K562 (cell line): ENCODE data around the gene GASK1B. TPM values are rescaled to one million over a fixed set of nuclear protein-coding genes. Genes with fewer than 3 reads are reported as not detected.

Source experiments
- ATAC-seq: fragments of 200-7000 bp; cut with Tn5 transposase; 3 replicates; pipeline ENCODE4 v1.9.1; 2020; ENCODE audit warnings: moderate library complexity
- BruUV-seq: library from RNA; stranded (reverse); fragments of 400-500 nt; replicated peaks from 2 replicates; lab custom pipeline; 2021; lab: Mats Ljungman, UMichigan
- CTCF ChIA-PET: fragments of 300-600 bp; formaldehyde crosslinking; extraction: SDS; loops from one replicate; lab custom pipeline; 2021; ENCODE audit warnings: low intra/inter-chr PET ratio; lab: Yijun Ruan, JAX
- POLR2A ChIA-PET: fragments of 300-600, 350-650 bp; sonication (Branson Sonifier 250); formaldehyde crosslinking; extraction: SDS; loops from one replicate; lab custom pipeline; 2021; ENCODE audit warnings: antibody characterized with exemption, inconsistent platforms; lab: Yijun Ruan, JAX
- DNase-seq, 4 experiments: peaks; one replicate each; pipeline versions ENCODE4 v3.0.0 to v3.0.0-alpha.2; 2011 to 2018; ENCODE audit warnings: low spot score in 3 of 4, mixed read lengths in 3 of 4; ENCODE audit errors: extremely low read depth in 1 of 4
- FAIRE-seq: peaks from 2 replicates; lab custom pipeline; 2011; peaks lifted over from hg19 to GRCh38; lab: Jason Lieb, UNC
- H2AFZ ChIP-seq: 2 replicates; pipeline ENCODE4 v1.6.0; 2011; ENCODE audit warnings: low read depth, low read length, control low read depth, inconsistent platforms
- H3K27ac ChIP-seq: fragments of 200-600 bp; 3 replicates; pipeline ENCODE4 v1.8.0; 2011; ENCODE audit warnings: low read depth, mild to moderate bottlenecking, control low read depth, inconsistent platforms, low read length, moderate library complexity, mixed read lengths; ENCODE audit errors: extremely low read depth
- H3K27me3 ChIP-seq, 2 experiments: fragments of 300-600 bp in 1 of 2; 2 replicates in 1 of 2; 3 replicates in 1 of 2; pipeline versions ENCODE4 v1.6.0 to v1.8.0; 2011; ENCODE audit warnings: inconsistent platforms in 2 of 2, low read length in 2 of 2, mild to moderate bottlenecking in 1 of 2, mixed read lengths in 1 of 2, moderate library complexity in 1 of 2; ENCODE audit not compliant: control insufficient read depth in 2 of 2, insufficient read depth in 2 of 2
- H3K36me3 ChIP-seq: fragments of 300-600 bp; 3 replicates; pipeline ENCODE4 v1.8.0; 2011; ENCODE audit warnings: mild to moderate bottlenecking, low read length, inconsistent platforms; ENCODE audit not compliant: control insufficient read depth, insufficient read depth
- H3K4me1 ChIP-seq, 2 experiments: fragments of 200-600 bp in 1 of 2; replicated peaks in 1 of 2; 2 replicates in 1 of 2; 3 replicates in 1 of 2; pipeline versions ENCODE4 v1.5.1 to v1.8.0; 2011; ENCODE audit warnings: inconsistent platforms in 2 of 2, low read length in 2 of 2, mild to moderate bottlenecking in 1 of 2, mixed read lengths in 1 of 2, moderate library complexity in 1 of 2; ENCODE audit not compliant: control insufficient read depth in 2 of 2, insufficient read depth in 2 of 2
- H3K4me2 ChIP-seq: 2 replicates; pipeline ENCODE4 v1.6.1; 2011; ENCODE audit warnings: low read length, control low read depth, inconsistent platforms, mixed read lengths; ENCODE audit not compliant: insufficient read depth
- H3K4me3 ChIP-seq: fragments of 200-600 bp; sonication (generic), shearing (Covaris generic); 2 replicates; pipeline ENCODE4 v1.5.1; 2016; ENCODE audit warnings: control low read depth, inconsistent platforms
- H3K79me2 ChIP-seq: fragments of 200-600 bp; 3 replicates; pipeline ENCODE4 v1.8.0; 2011; ENCODE audit warnings: low read length, inconsistent platforms; ENCODE audit not compliant: control insufficient read depth, insufficient read depth
- H3K9ac ChIP-seq, 2 experiments: 2 replicates each; pipeline versions ENCODE4 v1.6.0 to v1.6.1; 2011; ENCODE audit warnings: low read depth in 2 of 2, low read length in 2 of 2, control low read depth in 1 of 2, inconsistent platforms in 1 of 2, mild to moderate bottlenecking in 1 of 2, mixed read lengths in 1 of 2; ENCODE audit not compliant: insufficient read depth in 1 of 2
- H3K9me1 ChIP-seq: one replicate; pipeline ENCODE4 v1.6.0; 2011; ENCODE audit warnings: inconsistent platforms, mild to moderate bottlenecking, low read length, moderate library complexity; ENCODE audit not compliant: control insufficient read depth, insufficient read depth
- H3K9me3 ChIP-seq: replicated peaks from 2 replicates; pipeline ENCODE4 v1.5.1; 2011; ENCODE audit warnings: low read depth, low read length, inconsistent platforms; ENCODE audit not compliant: control insufficient read depth, insufficient read depth
- H4K20me1 ChIP-seq: replicated peaks from 2 replicates; pipeline ENCODE4 v1.6.1; 2011; ENCODE audit warnings: low read length, inconsistent platforms, mixed read lengths; ENCODE audit not compliant: control insufficient read depth, insufficient read depth
- FIP1L1 ChIP-seq: fragments of 200-400 bp; formaldehyde crosslinking; IDR thresholded peaks from 2 replicates; pipeline ENCODE4 v1.6.1; 2018; ENCODE audit warnings: mild to moderate bottlenecking, low read depth, low read length; ENCODE audit not compliant: poor library complexity, severe bottlenecking
- FOXA3 ChIP-seq, 2 experiments: fragments of 450-650 bp in 1 of 2; sonication (generic) in 1 of 2; formaldehyde crosslinking; IDR thresholded peaks in 1 of 2; conservative IDR thresholded peaks in 1 of 2; 2 replicates each; pipeline versions ENCODE4 v1.4.0 to v1.8.0; 2020 to 2022; ENCODE audit warnings: mild to moderate bottlenecking in 2 of 2, missing genetic modification reagents in 1 of 2
- HIVEP1 ChIP-seq: fragments of 250-450 bp; sonication (Bioruptor Pico); IDR thresholded peaks from 2 replicates; pipeline ENCODE4 v1.4.0; 2020; ENCODE audit warnings: mild to moderate bottlenecking
- MLLT1 ChIP-seq, 2 experiments: fragments of 450-650 bp; IDR thresholded peaks; 2 replicates each; pipeline ENCODE4 v1.6.1; 2016
- MTF1 ChIP-seq: fragments of 250-450 bp; sonication (Bioruptor Pico); IDR thresholded peaks from 2 replicates; pipeline ENCODE4 v1.9.0; 2021; ENCODE audit warnings: moderate library complexity, mild to moderate bottlenecking, inconsistent platforms, borderline replicate concordance
- POLR2AphosphoS2 ChIP-seq: IDR thresholded peaks from 2 replicates; pipeline ENCODE4 v1.6.1; 2012; ENCODE audit warnings: low read length, improper control_type of control experiment
- POLR3G ChIP-seq: IDR thresholded peaks from 2 replicates; pipeline ENCODE4 v1.6.1; 2011; ENCODE audit not compliant: insufficient read length, insufficient replicate concordance; ENCODE audit errors: extremely low read depth
- SIN3B ChIP-seq: fragments of 450-650 bp; IDR thresholded peaks from 2 replicates; pipeline ENCODE4 v1.6.1; 2017; ENCODE audit warnings: low read depth, mild to moderate bottlenecking, moderate library complexity
- SMARCB1 ChIP-seq: IDR thresholded peaks from 2 replicates; pipeline ENCODE4 v1.6.1; 2011; ENCODE audit warnings: improper control_type of control experiment, low read depth; ENCODE audit not compliant: insufficient read length
- ZBTB5 ChIP-seq: fragments of 450-650 bp; IDR thresholded peaks from 2 replicates; pipeline ENCODE4 v1.6.1; 2017; ENCODE audit warnings: antibody characterized with exemption
- ZNF121 ChIP-seq: sonication (generic); formaldehyde crosslinking; conservative IDR thresholded peaks from 2 replicates; pipeline ENCODE4 v1.8.0; 2022; ENCODE audit warnings: missing genetic modification reagents
- ZNF589 ChIP-seq: fragments of 200-800 bp; sonication (Bioruptor generic); IDR thresholded peaks from 2 replicates; pipeline ENCODE4 v1.6.1; 2016; ENCODE audit warnings: low read depth, missing genetic modification characterization, missing compliant biosample characterization
- ZSCAN32 ChIP-seq: fragments of 450-650 bp; formaldehyde crosslinking; IDR thresholded peaks from 2 replicates; pipeline ENCODE4 v1.4.0; 2020; ENCODE audit warnings: mild to moderate bottlenecking, moderate library complexity
- WGBS: fragments of 100-300 bp; shearing (Covaris generic); methylation state at CpG from one replicate; pipeline ENCODE4 v1.1.6; 2016; ENCODE audit warnings: low coverage, mixed read lengths; ENCODE audit not compliant: insufficient coverage; ENCODE audit errors: missing lambda C conversion rate; 5-methylcytosine and 5-hydroxymethylcytosine counted together
- in situ Hi-C: fragments of 300-500 bp; cut with MboI; formaldehyde crosslinking; loops from 4 replicates; pipeline ENCODE4 v1.15.0; 2018; ENCODE audit warnings: inconsistent platforms, mixed read lengths
- intact Hi-C: fragments of 100-400 bp; cut with micrococcal nuclease; formaldehyde crosslinking; loops from 2 replicates; pipeline ENCODE4 v1.14.2; 2022
- polyA plus RNA-seq, 8 experiments: library from polyadenylated mRNA; depleted of rRNA in 4 of 8; stranded (reverse) in 5 of 8; unstranded in 3 of 8; fragments of >200 nt; fragmentation: Nextera tagmentation in 2 of 8; fragmentation: Illumina TruSeq in 1 of 8; extraction: Ambion mirVana in 2 of 8; extraction: Trizol in 1 of 8; gene quantifications; 2 replicates each; pipeline versions ENCODE4 v1.2.1 to v1.2.3, GENCODE V29; 2011 to 2014; ENCODE audit warnings: inconsistent platforms in 1 of 8, missing spikeins in 1 of 8
- total RNA-seq, 7 experiments: library from RNA; depleted of rRNA in 6 of 7; stranded (reverse); fragments of >200 nt in 6 of 7; fragmentation: Illumina TruSeq in 2 of 7; extraction: Trizol in 2 of 7; gene quantifications; 2 replicates each; pipeline versions ENCODE4 v1.2.1 to v1.2.3, GENCODE V29; 2011 to 2021; ENCODE audit warnings: low replicate concordance in 1 of 7

GASK1B gene
- total and polyA plus RNA-seq, 9 of the 15 experiments (the other 6 are each of a cell fraction or from before 2014, with no cell fraction given): 0.13 to 1.2 (median 0.61) TPM

DNA sequence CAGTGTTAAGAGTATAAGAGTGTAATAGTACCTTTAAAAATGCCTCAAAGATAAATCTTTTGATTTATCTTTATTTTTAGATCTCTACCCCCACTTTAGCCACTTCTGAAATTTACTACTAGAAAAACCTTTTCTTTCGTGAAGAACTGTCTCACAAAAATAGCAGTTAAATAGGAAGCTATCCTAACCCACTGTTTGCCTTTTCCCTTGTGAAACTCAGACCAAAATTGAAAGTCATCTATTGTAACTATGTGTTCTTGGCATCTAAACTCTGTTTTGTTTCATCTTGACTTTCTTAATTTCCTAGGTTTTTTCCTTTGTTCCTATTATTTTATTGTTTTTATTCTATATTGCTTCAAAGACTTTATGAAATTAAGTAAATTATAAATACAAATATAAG, 29.7 kb upstream of the GASK1B start:
- no peak overlapping the region for H3K4me3 ChIP-seq
- no peaks in the 10 kb centered on the region for H3K4me1 ChIP-seq
- FAIRE-seq (no peak), DNase-seq (no peak), ATAC-seq (no peak)
- ChIA-PET POLR2A (no interaction called here), CTCF (no interaction called here)
- no peaks in the 10 kb centered on the region for H4K20me1 ChIP-seq
- H3K79me2 ChIP-seq: no peaks in the 10 kb centered on the region
- H3K27me3 ChIP-seq: no peaks in the 10 kb centered on the region
- BruUV-seq: no TSS peak
- 11% methylated on average over 1 of the region's 1 CpG for WGBS
- no peaks in the 10 kb centered on the region for H3K9me1 ChIP-seq
- H3K27ac ChIP-seq: no peak overlapping the region
- H3K36me3 ChIP-seq: no peaks in the 10 kb centered on the region
- H3K9me3 ChIP-seq: no peaks in the 10 kb centered on the region
- intact Hi-C loops (no loop called here), in situ Hi-C loops (no loop called here)
- TF ChIP-seq ZNF121 (CRISPR knock-in tag): no peak
- no peak for TF ChIP-seq POLR2AphosphoS2
- TF ChIP-seq FOXA3 (CRISPR knock-in tag; conservative IDR thresholded peaks at IDR 0.05 in 1 of 2, IDR thresholded peaks at IDR 0.05 in 1 of 2): no peak
- no peak for TF ChIP-seq ZBTB5
- no peak for TF ChIP-seq MLLT1 (IDR thresholded peaks at IDR 0.05)
- no peak for TF ChIP-seq SIN3B
- TF ChIP-seq FIP1L1: no peak
- TF ChIP-seq POLR3G: no peak
- no peak for TF ChIP-seq HIVEP1 (CRISPR knock-in tag)
- TF ChIP-seq ZNF589: no peak
- no peak for TF ChIP-seq MTF1 (CRISPR knock-in tag)
- no peak for TF ChIP-seq ZSCAN32 (CRISPR knock-in tag)
- no peak for TF ChIP-seq SMARCB1
- H3K4me2 ChIP-seq: no peak overlapping the region
- no peak overlapping the region for H2AFZ ChIP-seq
- no peak overlapping the region for H3K9ac ChIP-seq
